Lower leg skin (tissue), 4 donors: ENCODE data around the gene IFFO2. TPM values are rescaled to one million over a fixed set of nuclear protein-coding genes. Genes with fewer than 3 reads are reported as not detected.

Source experiments
- DNase-seq, 2 donors: peaks; one replicate each; pipeline ENCODE4 v3.0.0-alpha.2; 2019; ENCODE audit warnings: low spot score in 2 of 2
- H3K4me3 ChIP-seq: fragments of 200-600 bp; sonication (generic); 2 replicates; pipeline ENCODE4 v1.5.1; 2017; ENCODE audit warnings: mild to moderate bottlenecking, low read depth; ENCODE audit not compliant: poor library complexity, severe bottlenecking
- CTCF ChIP-seq, 3 donors: fragments of 450-650 bp; IDR thresholded peaks; one replicate each; pipeline ENCODE4 v1.5.1; 2016; ENCODE audit warnings: antibody characterized with exemption in 3 of 3, mild to moderate bottlenecking in 3 of 3, moderate library complexity in 2 of 3
- POLR2A ChIP-seq, 2 donors: fragments of 450-650 bp; IDR thresholded peaks; one replicate each; pipeline ENCODE4 v1.6.1; 2016 to 2017; ENCODE audit warnings: antibody characterized with exemption in 2 of 2, mild to moderate bottlenecking in 1 of 2, moderate library complexity in 1 of 2
- WGBS, 2 donors: methylation state at CpG; one replicate each; pipeline ENCODE4 v1.1.5; 2018; 5-methylcytosine and 5-hydroxymethylcytosine counted together
- intact Hi-C: fragments of 100-400 bp; cut with DNase I; formaldehyde crosslinking; loops from one replicate; pipeline ENCODE4 v1.15.0; 2023; ENCODE audit warnings: low total_unique reads
- total RNA-seq, 4 donors: library from RNA; depleted of rRNA; stranded (reverse); fragments of >200 nt; gene quantifications; one replicate each; pipeline ENCODE4 v1.1.0, GENCODE V29; 2016

The IFFO2 gene
- 100 to 1,000 TPM; 317 to 562 (median 451) TPM for total RNA-seq

- TF ChIP-seq CTCF (IDR thresholded peaks at IDR 0.05): no peak
- peak in 1 of 2 donors; percentile 57 for TF ChIP-seq POLR2A (IDR thresholded peaks at IDR 0.05)
- peak within 1 kb of the TSS; percentile 61 for H3K4me3 ChIP-seq
- intact Hi-C loops: no loop called here
- WGBS, 2 donors: 0% methylated on average over 25 to 34 of the region's 119 CpGs
- DNase-seq: peak; percentile 97 to 100
Measured at GRCh38 chr1:18956193-18957135, at the start of gene IFFO2. IFFO2 (minus strand) TSS chr1:18956676; CDS start chr1:18956332, 344 bp downstream.

GRCh38 chr1:19006000-19006399 lies 49.5 kb upstream of the IFFO2 start:
- H3K4me3 ChIP-seq: no peak overlapping the region
- intact Hi-C loops: no loop called here
- no peak for TF ChIP-seq POLR2A (IDR thresholded peaks at IDR 0.05)
- no peak for TF ChIP-seq CTCF (IDR thresholded peaks at IDR 0.05)
- DNase-seq: peak in 1 of 2 donors; percentile 77
- WGBS, 2 donors: 36 to 49% methylated on average over 4 of the region's 4 CpGs

DNA sequence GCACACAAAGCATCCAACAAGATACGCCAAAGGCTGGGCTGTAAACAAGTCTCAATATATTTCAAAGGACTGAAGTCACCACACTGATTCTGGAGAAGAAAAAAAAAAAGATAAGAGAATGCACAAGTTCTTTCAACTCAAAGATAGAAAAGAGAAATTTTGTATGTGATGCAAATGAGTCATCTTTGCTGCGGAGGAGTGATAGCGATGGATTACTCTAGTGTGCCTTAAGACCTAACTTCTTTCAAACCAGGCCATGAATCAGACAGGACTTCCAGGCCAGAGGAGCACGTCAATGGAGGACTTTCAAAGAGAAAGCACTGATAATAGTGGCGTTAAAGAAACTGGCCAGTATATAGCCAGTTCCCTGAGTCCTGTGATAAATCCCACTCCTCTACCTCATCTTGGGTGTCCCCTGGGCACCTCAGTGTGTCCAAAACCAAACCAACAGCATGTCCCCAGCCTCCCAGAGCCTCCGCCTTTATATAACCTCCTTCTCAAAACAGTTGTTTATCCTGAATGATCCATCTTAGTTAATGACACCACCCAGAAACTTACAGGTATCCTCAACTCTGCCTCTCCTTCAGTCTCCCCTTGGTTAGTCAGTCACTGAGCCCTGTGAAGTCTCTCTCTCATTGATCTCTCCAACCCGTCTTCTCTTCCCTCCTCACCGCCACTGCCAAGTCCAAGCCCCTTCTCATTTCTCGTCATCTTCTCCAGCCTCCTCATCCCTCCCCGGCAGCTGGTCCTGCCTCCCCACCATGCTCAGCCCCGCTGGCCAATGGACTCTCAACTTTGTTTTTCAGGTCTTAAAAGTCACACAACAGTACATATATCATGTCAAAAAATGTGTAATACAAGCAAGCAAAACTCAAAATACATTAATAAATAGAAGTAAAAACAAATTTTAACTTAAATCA lies 47.2 kb upstream of the IFFO2 start:
- DNase-seq: peak in 1 of 2 donors; percentile 72
- H3K4me3 ChIP-seq: no peak overlapping the region
- WGBS, 2 donors: 92 to 93% methylated on average over 11 of the region's 11 CpGs
- intact Hi-C loops: no loop called here
- TF ChIP-seq POLR2A (IDR thresholded peaks at IDR 0.05) (no peak), CTCF (IDR thresholded peaks at IDR 0.05) (no peak)

DNA sequence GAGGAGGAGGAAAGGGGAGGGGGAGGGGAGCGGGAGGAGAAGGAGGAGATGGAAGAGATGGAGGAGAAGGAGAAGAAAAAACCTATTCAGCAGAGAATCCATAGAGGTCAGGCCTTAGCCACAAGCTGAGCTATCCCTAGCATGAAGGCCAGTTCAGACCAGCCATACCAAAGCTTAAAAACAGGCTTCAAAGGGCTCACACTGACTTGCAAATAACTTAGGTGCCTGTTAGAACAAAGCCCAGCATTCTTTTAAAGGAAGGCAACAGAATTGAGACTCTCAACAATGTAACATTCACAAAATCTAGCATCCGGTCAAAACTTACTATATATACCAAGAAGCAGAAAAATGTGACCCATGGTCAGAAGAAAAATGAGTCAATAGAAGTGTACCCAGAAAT lies 43.6 kb upstream of the IFFO2 start:
- intact Hi-C loops: no loop called here
- WGBS, 2 donors: 85 to 90% methylated on average over 2 of the region's 2 CpGs
- DNase-seq: peak in 1 of 2 donors; percentile 12

More for the DNA sequence above, 43.6 kb upstream of the IFFO2 start:
- H3K4me3 ChIP-seq: no peak overlapping the region
- TF ChIP-seq POLR2A (IDR thresholded peaks at IDR 0.05): no peak
- no peak for TF ChIP-seq CTCF (IDR thresholded peaks at IDR 0.05)
